HG03565 (cell line): Measurements from ENCODE around the gene RAD51B.

Experiments
- ATAC-seq: cut with Tn5 transposase; IDR thresholded peaks from one replicate; pipeline ENCODE4 v1.9.1; 2021; ENCODE audit warnings: mild to moderate bottlenecking, moderate library complexity; ENCODE audit not compliant: unreplicated experiment

Gene RAD51B

GRCh38 chr14:68370057-68370360 lies 550.4 kb downstream of the RAD51B start:
- no peak for ATAC-seq

- ATAC-seq, result no peak
These were observed 552.8 kb downstream of the RAD51B start for GRCh38 chr14:68372368-68372767.

GRCh38 chr14:68373124-68373646 lies 553.6 kb downstream of the RAD51B start:
- no peak for ATAC-seq

- ATAC-seq, result no peak
These were observed 554.4 kb downstream of the RAD51B start for GRCh38 chr14:68373847-68374444.

GRCh38 chr14:68374682-68375081 lies 555.1 kb downstream of the RAD51B start:
- no peak for ATAC-seq

GRCh38 chr14:68375376-68375775 lies 555.8 kb downstream of the RAD51B start:
- ATAC-seq, result no peak

- no peak for ATAC-seq
These were observed 556.6 kb downstream of the RAD51B start for GRCh38 chr14:68376067-68376779.

- ATAC-seq, result no peak
These were observed 557.4 kb downstream of the RAD51B start for GRCh38 chr14:68377006-68377405.

GRCh38 chr14:68377459-68377858 lies 557.9 kb downstream of the RAD51B start:
- no peak for ATAC-seq

- no peak for ATAC-seq
These were observed 560.1 kb downstream of the RAD51B start for GRCh38 chr14:68379510-68380328.

- peak; percentile 35 for ATAC-seq
These were observed 560.8 kb downstream of the RAD51B start for GRCh38 chr14:68380329-68380741.

GRCh38 chr14:68384335-68384734 lies 564.8 kb downstream of the RAD51B start:
- no peak for ATAC-seq

- ATAC-seq, result no peak
These were observed 565.3 kb downstream of the RAD51B start for GRCh38 chr14:68384881-68385280.

- no peak for ATAC-seq
These were observed 566.9 kb downstream of the RAD51B start for GRCh38 chr14:68386446-68386845.

- no peak for ATAC-seq
These were observed 567.6 kb downstream of the RAD51B start for GRCh38 chr14:68386950-68387779.

- ATAC-seq, result no peak
These were observed 570.4 kb downstream of the RAD51B start for GRCh38 chr14:68389943-68390342.

- ATAC-seq, result no peak
These were observed 571.2 kb downstream of the RAD51B start for GRCh38 chr14:68390741-68391140.

GRCh38 chr14:68391311-68392014 lies 571.9 kb downstream of the RAD51B start:
- ATAC-seq, result no peak

GRCh38 chr14:68392393-68393141 lies 573.0 kb downstream of the RAD51B start:
- no peak for ATAC-seq

- no peak for ATAC-seq
These were observed 573.7 kb downstream of the RAD51B start for GRCh38 chr14:68393259-68393658.
